HepG2 (cell line): Measurements from ENCODE around the gene ARRDC1. TPM values are rescaled to one million over a fixed set of nuclear protein-coding genes. Genes with fewer than 3 reads are reported as not detected.

Experiments
- MTA1 ChIP-seq: sonication (generic); formaldehyde crosslinking; IDR thresholded peaks from 2 replicates; pipeline ENCODE4 v1.4.0; 2020; ENCODE audit warnings: missing genetic modification reagents, mild to moderate bottlenecking, borderline replicate concordance
- PCBP1 ChIP-seq: fragments of 200-400 bp; formaldehyde crosslinking; IDR thresholded peaks from 2 replicates; pipeline ENCODE4 v1.6.1; 2017; ENCODE audit warnings: mild to moderate bottlenecking, low read depth, low read length, borderline replicate concordance
- POLR2A ChIP-seq, 2 experiments: IDR thresholded peaks; 2 replicates each; pipeline ENCODE4 v1.6.1; 2011; ENCODE audit warnings: low read depth in 2 of 2, low read length in 2 of 2, mild to moderate bottlenecking in 1 of 2, moderate library complexity in 1 of 2; ENCODE audit not compliant: insufficient read depth in 1 of 2
- SATB2 ChIP-seq: sonication (generic); formaldehyde crosslinking; IDR thresholded peaks from 2 replicates; pipeline ENCODE4 v1.5.0; 2020; ENCODE audit warnings: missing genetic modification reagents
- ZFX ChIP-seq: sonication (generic); formaldehyde crosslinking; IDR thresholded peaks from 2 replicates; pipeline ENCODE4 v1.4.0; 2020; ENCODE audit warnings: mild to moderate bottlenecking, low read depth, missing genetic modification reagents, moderate library complexity
- ZNF333 ChIP-seq: sonication (generic); formaldehyde crosslinking; IDR thresholded peaks from 2 replicates; pipeline ENCODE4 v1.4.0; 2020; ENCODE audit warnings: mild to moderate bottlenecking, missing genetic modification reagents, borderline replicate concordance
- ZNF607 ChIP-seq: sonication (generic); formaldehyde crosslinking; IDR thresholded peaks from 2 replicates; pipeline ENCODE4 v1.5.1; 2020; ENCODE audit warnings: missing genetic modification reagents, mild to moderate bottlenecking, borderline replicate concordance
- ZNF777 ChIP-seq: sonication (generic); formaldehyde crosslinking; IDR thresholded peaks from 2 replicates; pipeline ENCODE4 v1.4.0; 2020; ENCODE audit warnings: missing genetic modification reagents
- polyA plus RNA-seq, 8 experiments: library from polyadenylated mRNA; depleted of rRNA in 3 of 8; stranded (reverse) in 7 of 8; unstranded in 1 of 8; fragments of >200 nt; fragmentation: Illumina TruSeq in 4 of 8; extraction: Trizol in 4 of 8; gene quantifications; 2 replicates each; pipeline versions ENCODE4 v1.2.1 to v1.2.3, GENCODE V29; 2011 to 2016; ENCODE audit warnings: low read depth in 4 of 8, missing spikeins in 1 of 8, mixed read lengths in 1 of 8; ENCODE audit not compliant: insufficient read depth in 1 of 8
- total RNA-seq, 5 experiments: library from RNA; depleted of rRNA; stranded (reverse); fragments of >200 nt; fragmentation: Illumina TruSeq; extraction: Trizol; gene quantifications; 2 replicates each; pipeline ENCODE4 v1.2.3, GENCODE V29; 2016; ENCODE audit warnings: low read depth in 1 of 5
- TF ChIP-seq, protein P1 (sequence below), 2 experiments: sonication (generic) in 1 of 2; formaldehyde crosslinking in 1 of 2; IDR thresholded peaks; 2 replicates each; pipeline versions ENCODE4 v1.6.1 to v1.9.0; 2014 to 2022; ENCODE audit warnings: antibody characterized with exemption in 1 of 2, borderline replicate concordance in 1 of 2, inconsistent platforms in 1 of 2, low read depth in 1 of 2, missing genetic modification reagents in 1 of 2
- TF ChIP-seq, protein P2 (sequence below): sonication (generic); formaldehyde crosslinking; IDR thresholded peaks from 2 replicates; pipeline ENCODE4 v1.5.0; 2020; ENCODE audit warnings: mild to moderate bottlenecking, missing genetic modification reagents

The ARRDC1 gene
- total and polyA plus RNA-seq, 2 of the 13 experiments (the other 11 are each of a cell fraction or from before 2014, with no cell fraction given), result 21.7 to 44.4 TPM

DNA sequence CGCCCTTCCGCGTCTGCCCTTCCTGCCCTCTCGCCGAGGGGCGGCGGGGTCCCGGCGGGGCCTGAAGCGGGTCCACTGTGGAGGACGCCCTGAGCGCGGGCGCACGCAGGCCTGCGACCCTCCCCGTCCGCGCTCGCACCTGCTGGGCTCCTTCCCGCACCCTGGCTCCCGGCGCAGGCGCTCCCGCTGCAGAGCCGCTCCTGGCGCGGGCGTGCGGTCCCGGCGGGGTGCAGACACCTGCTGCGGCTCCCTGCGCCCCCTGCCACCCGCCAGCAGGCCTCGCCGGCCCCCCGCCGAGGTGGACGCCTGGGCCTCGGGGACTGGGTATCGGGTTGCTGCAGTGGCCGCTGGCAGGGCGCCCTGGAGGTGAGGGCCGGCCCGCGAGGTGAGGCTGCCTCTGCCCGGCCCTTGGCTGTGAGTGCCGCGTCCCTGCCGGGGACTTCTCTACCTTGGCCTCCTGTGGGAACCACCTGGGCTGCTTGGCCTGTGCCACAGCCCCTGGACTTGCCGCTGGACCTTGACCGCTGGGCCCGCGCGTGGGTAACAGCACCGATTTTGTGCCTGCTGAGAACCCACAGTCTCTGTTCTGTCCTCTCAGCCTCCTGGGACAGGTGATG, 627 bp downstream of the ARRDC1 start (continued):
- TF ChIP-seq, protein P1, sequence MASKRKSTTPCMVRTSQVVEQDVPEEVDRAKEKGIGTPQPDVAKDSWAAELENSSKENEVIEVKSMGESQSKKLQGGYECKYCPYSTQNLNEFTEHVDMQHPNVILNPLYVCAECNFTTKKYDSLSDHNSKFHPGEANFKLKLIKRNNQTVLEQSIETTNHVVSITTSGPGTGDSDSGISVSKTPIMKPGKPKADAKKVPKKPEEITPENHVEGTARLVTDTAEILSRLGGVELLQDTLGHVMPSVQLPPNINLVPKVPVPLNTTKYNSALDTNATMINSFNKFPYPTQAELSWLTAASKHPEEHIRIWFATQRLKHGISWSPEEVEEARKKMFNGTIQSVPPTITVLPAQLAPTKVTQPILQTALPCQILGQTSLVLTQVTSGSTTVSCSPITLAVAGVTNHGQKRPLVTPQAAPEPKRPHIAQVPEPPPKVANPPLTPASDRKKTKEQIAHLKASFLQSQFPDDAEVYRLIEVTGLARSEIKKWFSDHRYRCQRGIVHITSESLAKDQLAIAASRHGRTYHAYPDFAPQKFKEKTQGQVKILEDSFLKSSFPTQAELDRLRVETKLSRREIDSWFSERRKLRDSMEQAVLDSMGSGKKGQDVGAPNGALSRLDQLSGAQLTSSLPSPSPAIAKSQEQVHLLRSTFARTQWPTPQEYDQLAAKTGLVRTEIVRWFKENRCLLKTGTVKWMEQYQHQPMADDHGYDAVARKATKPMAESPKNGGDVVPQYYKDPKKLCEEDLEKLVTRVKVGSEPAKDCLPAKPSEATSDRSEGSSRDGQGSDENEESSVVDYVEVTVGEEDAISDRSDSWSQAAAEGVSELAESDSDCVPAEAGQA (IDR thresholded peaks at IDR 0.05; ENCODE audit: low read depth), result no peak
- TF ChIP-seq, protein P1 (CRISPR knock-in tag; IDR thresholded peaks at IDR 0.05; ENCODE audit: borderline replicate concordance), result 0 out of 2 replicates have a peak, but pooled peaks have one; percentile 60
- TF ChIP-seq ZNF333 (0 out of 2 replicates have a peak, but pooled peaks have one; percentile 13), ZNF777 (peak; percentile 74; the same call in 1 of the 2 replicates), MTA1 (CRISPR knock-in tag) (peak; percentile 48; the same call in 1 of the 2 replicates), SATB2 (CRISPR knock-in tag) (no peak), ZFX (CRISPR knock-in tag) (peak; percentile 50), ZNF607 (CRISPR knock-in tag) (0 out of 2 replicates have a peak, but pooled peaks have one; percentile 3), POLR2A (IDR thresholded peaks at IDR 0.05; ENCODE audit: insufficient read depth in 1 of 2, low read depth in 2 of 2, low read length in 2 of 2) (peak in 1 of 2 experiments; percentile 14; a peak in 1 of 4 replicates), PCBP1 (0 out of 2 replicates have a peak, but pooled peaks have one; percentile 13)
- TF ChIP-seq, protein P2, sequence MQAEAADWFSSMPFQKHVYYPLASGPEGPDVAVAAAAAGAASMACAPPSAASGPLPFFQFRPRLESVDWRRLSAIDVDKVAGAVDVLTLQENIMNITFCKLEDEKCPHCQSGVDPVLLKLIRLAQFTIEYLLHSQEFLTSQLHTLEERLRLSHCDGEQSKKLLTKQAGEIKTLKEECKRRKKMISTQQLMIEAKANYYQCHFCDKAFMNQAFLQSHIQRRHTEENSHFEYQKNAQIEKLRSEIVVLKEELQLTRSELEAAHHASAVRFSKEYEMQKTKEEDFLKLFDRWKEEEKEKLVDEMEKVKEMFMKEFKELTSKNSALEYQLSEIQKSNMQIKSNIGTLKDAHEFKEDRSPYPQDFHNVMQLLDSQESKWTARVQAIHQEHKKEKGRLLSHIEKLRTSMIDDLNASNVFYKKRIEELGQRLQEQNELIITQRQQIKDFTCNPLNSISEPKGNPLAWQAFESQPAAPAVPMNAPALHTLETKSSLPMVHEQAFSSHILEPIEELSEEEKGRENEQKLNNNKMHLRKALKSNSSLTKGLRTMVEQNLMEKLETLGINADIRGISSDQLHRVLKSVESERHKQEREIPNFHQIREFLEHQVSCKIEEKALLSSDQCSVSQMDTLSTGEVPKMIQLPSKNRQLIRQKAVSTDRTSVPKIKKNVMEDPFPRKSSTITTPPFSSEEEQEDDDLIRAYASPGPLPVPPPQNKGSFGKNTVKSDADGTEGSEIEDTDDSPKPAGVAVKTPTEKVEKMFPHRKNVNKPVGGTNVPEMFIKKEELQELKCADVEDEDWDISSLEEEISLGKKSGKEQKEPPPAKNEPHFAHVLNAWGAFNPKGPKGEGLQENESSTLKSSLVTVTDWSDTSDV (CRISPR knock-in tag), result 0 out of 2 replicates have a peak, but pooled peaks have one; percentile 17
